Vagina (tissue), 2 donors: ENCODE results near the gene SCUBE1. TPM values are rescaled to one million over a fixed set of nuclear protein-coding genes. Genes with fewer than 3 reads are reported as not detected.

Source experiments
- DNase-seq, 2 donors: peaks; one replicate each; pipeline ENCODE4 v3.0.0-alpha.2; 2017; ENCODE audit errors: extremely low spot score in 2 of 2
- H3K27ac ChIP-seq: fragments of 200-600 bp; sonication (generic); one replicate; pipeline ENCODE4 v1.5.1; 2019
- H3K27me3 ChIP-seq: fragments of 200-600 bp; sonication (generic); one replicate; pipeline ENCODE4 v1.5.1; 2019
- H3K36me3 ChIP-seq, 2 donors: fragments of 200-600 bp; sonication (generic); one replicate each; pipeline ENCODE4 v1.5.1; 2017 to 2019
- H3K4me1 ChIP-seq: fragments of 200-600 bp; sonication (generic); one replicate; pipeline ENCODE4 v1.5.1; 2019
- H3K4me3 ChIP-seq, 2 donors: fragments of 200-600 bp; sonication (generic); 1 replicate in 1 of 2; 2 replicates in 1 of 2; pipeline ENCODE4 v1.5.1; 2016 to 2019
- H3K9me3 ChIP-seq: fragments of 200-600 bp; sonication (generic); one replicate; pipeline ENCODE4 v1.5.1; 2019
- CTCF ChIP-seq, 3 experiments: fragments of 450-650 bp in 2 of 3; fragments of 200-600 bp in 1 of 3; sonication (generic) in 1 of 3; IDR thresholded peaks; one replicate each; pipeline ENCODE4 v1.5.1; 2017 to 2019; ENCODE audit warnings: antibody characterized with exemption in 3 of 3, mild to moderate bottlenecking in 2 of 3, moderate library complexity in 2 of 3
- POLR2A ChIP-seq, 2 donors: fragments of 450-650 bp; IDR thresholded peaks; one replicate each; pipeline ENCODE4 v1.6.1; 2017; ENCODE audit warnings: antibody characterized with exemption in 2 of 2, mild to moderate bottlenecking in 2 of 2, moderate library complexity in 2 of 2
- POLR2AphosphoS5 ChIP-seq, 2 donors: sonication (generic); formaldehyde crosslinking; IDR thresholded peaks; one replicate each; pipeline ENCODE4 v1.9.0; 2017; ENCODE audit warnings: antibody characterized with exemption in 2 of 2, mild to moderate bottlenecking in 2 of 2, low read depth in 1 of 2; ENCODE audit not compliant: insufficient read depth in 1 of 2
- intact Hi-C: fragments of 100-400 bp; cut with DNase I; formaldehyde crosslinking; loops from one replicate; pipeline ENCODE4 v1.15.1; 2023
- total RNA-seq: library from RNA; depleted of rRNA; stranded (reverse); fragments of >200 nt; gene quantifications from one replicate; pipeline ENCODE4 v1.2.3, GENCODE V29; 2016

The SCUBE1 gene
- total RNA-seq, 1 donor from 2014 or later: 6.9 TPM

- H3K27me3 ChIP-seq: no peaks in the 10 kb centered on the region
These were observed 14.1 kb downstream of the SCUBE1 start for GRCh38 chr22:43329061-43329460.

GRCh38 chr22:43327157-43327438 is 16.1 kb downstream of the SCUBE1 start:
- no peak for DNase-seq
- intact Hi-C loops: no loop called here
- Histone ChIP-seq H3K36me3 (no peaks in the 10 kb centered on the region), H3K27me3 (no peaks in the 10 kb centered on the region), H3K4me1 (no peaks in the 10 kb centered on the region), H3K27ac (no peak overlapping the region), H3K9me3 (no peaks in the 10 kb centered on the region), H3K4me3 (no peak overlapping the region)
- TF ChIP-seq POLR2A (IDR thresholded peaks at IDR 0.05) (no peak), CTCF (IDR thresholded peaks at IDR 0.05) (no peak), POLR2AphosphoS5 (IDR thresholded peaks at IDR 0.05; ENCODE audit: insufficient read depth in 1 of 2, low read depth in 1 of 2) (no peak)

More at GRCh38 chr22:43329061-43329460, 14.1 kb downstream of the SCUBE1 start:
- Histone ChIP-seq H3K36me3 (no peaks in the 10 kb centered on the region), H3K27ac (no peak overlapping the region), H3K4me3 (no peak overlapping the region), H3K9me3 (no peaks in the 10 kb centered on the region), H3K4me1 (no peaks in the 10 kb centered on the region)
- intact Hi-C loops: no loop called here
- DNase-seq: no peak
- TF ChIP-seq POLR2AphosphoS5 (IDR thresholded peaks at IDR 0.05; ENCODE audit: insufficient read depth in 1 of 2, low read depth in 1 of 2): no peak
- TF ChIP-seq CTCF (IDR thresholded peaks at IDR 0.05): no peak
- no peak for TF ChIP-seq POLR2A (IDR thresholded peaks at IDR 0.05)

GRCh38 chr22:43326331-43327156 is 16.6 kb downstream of the SCUBE1 start:
- no peaks in the 10 kb centered on the region for H3K27me3 ChIP-seq
- H3K4me3 ChIP-seq: no peak overlapping the region
- no peak for DNase-seq
- no peak for TF ChIP-seq CTCF (IDR thresholded peaks at IDR 0.05)
- H3K36me3 ChIP-seq: no peaks in the 10 kb centered on the region
- H3K9me3 ChIP-seq: no peaks in the 10 kb centered on the region
- no peaks in the 10 kb centered on the region for H3K4me1 ChIP-seq
- intact Hi-C loops: no loop called here
- H3K27ac ChIP-seq: no peak overlapping the region

GRCh38 chr22:43325176-43325575 is 18.0 kb downstream of the SCUBE1 start:
- H3K27me3 ChIP-seq: no peaks in the 10 kb centered on the region
- intact Hi-C loops: no loop called here
- TF ChIP-seq CTCF (IDR thresholded peaks at IDR 0.05) (no peak), POLR2AphosphoS5 (IDR thresholded peaks at IDR 0.05; ENCODE audit: insufficient read depth in 1 of 2, low read depth in 1 of 2) (no peak), POLR2A (IDR thresholded peaks at IDR 0.05) (no peak)

More at GRCh38 chr22:43325176-43325575, 18.0 kb downstream of the SCUBE1 start:
- no peak for DNase-seq
- Histone ChIP-seq H3K4me1 (no peaks in the 10 kb centered on the region), H3K9me3 (no peaks in the 10 kb centered on the region), H3K27ac (no peak overlapping the region), H3K4me3 (no peak overlapping the region), H3K36me3 (no peaks in the 10 kb centered on the region)
